Cardiac fibroblast (primary cell): ENCODE data around the gene SCG5.
"Not testable (repeated sequence)": the region's sequence is repeated elsewhere in the genome, so short reads cannot be mapped to it uniquely, and the experiment has no call there.

Experiments used
- DNase-seq, 2 donors: peaks; one replicate each; pipeline versions ENCODE4 v3.0.0 to v3.0.0-alpha.2; 2010; ENCODE audit warnings: low read depth in 2 of 2
- H3K4me3 ChIP-seq, 2 donors: replicated peaks in 1 of 2; 1 replicate in 1 of 2; 2 replicates in 1 of 2; pipeline ENCODE4 v1.5.1; 2011; ENCODE audit warnings: low read depth in 2 of 2, low read length in 2 of 2, mild to moderate bottlenecking in 2 of 2, moderate library complexity in 1 of 2
- CTCF ChIP-seq: IDR thresholded peaks from one replicate; pipeline ENCODE4 v1.5.1; 2011; ENCODE audit warnings: low read depth, mild to moderate bottlenecking, low read length, inconsistent platforms

Gene SCG5

DNA sequence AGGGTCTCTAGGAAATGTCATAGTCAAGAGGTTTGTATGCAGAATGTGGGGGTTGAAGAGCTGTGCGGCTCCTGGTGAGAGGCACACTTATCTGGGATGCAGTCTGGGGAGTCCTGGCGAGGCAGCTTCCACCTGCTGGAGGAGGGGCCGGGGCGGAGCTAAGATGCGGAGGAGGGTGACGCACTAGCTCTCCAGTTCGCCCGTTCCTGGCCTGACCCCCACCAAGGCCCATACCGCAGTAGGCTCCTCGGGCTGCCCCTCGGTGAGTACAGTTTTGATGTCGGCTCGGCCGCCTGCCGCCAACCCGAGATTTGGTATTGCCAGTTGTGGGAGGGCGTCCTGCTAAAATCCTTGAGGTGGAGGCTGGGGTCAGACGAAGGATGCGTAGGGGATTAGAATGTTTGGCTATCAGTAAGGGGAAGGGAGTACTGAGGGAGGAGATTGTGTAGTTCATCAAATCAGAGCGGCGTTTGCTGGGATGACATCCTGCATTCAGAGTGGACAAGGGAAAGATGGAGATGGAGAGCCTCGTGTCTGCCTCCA lies at the start of gene SCG5:
Gene SCG5 (plus strand): TSS at position 194 of the 543 bp plus-strand sequence. CDS start 1,883 bp downstream, outside the sequence.
- H3K4me3 ChIP-seq: peak within 1 kb of the TSS; percentile 39 to 41
- TF ChIP-seq CTCF: no peak
- DNase-seq: peak; percentile 40 to 41

GRCh38 chr15:32593151-32593550 lies 48.4 kb upstream of the SCG5 start, which contains the start of gene GOLGA8N:
Gene GOLGA8N (plus strand): TSS chr15:32593456.
- DNase-seq, H3K4me3 ChIP-seq: not testable (repeated sequence)

- DNase-seq, H3K4me3 ChIP-seq: not testable (repeated sequence)
Observed at GRCh38 chr15:32609518-32609917, 32.0 kb upstream of the SCG5 start.

DNA sequence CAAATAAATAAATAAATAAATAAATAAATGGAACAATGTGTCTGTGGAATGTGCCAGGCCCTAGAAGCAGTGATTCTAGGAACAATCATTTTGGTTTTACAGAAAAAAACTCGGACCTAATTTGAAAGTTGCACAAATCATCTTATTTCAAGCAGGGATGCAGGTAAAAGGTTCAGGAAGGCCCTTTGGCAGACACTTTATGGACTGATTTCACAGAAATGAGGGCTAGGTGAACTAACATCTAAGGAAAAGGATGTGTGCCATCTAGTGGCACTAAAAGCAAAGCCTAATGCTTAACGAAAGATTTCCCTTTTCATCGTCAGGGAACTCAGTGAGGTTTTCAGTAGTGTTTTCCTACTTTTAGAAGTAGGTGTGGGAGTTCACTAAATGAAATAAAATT lies 30.8 kb upstream of the SCG5 start:
- not testable (repeated sequence) for H3K4me3 ChIP-seq
- peak; percentile 65 to 73 for DNase-seq

GRCh38 chr15:32614712-32615050 lies 26.8 kb upstream of the SCG5 start:
- H3K4me3 ChIP-seq: peak overlapping the region; percentile 63 to 68
- not testable (repeated sequence) for DNase-seq

DNA sequence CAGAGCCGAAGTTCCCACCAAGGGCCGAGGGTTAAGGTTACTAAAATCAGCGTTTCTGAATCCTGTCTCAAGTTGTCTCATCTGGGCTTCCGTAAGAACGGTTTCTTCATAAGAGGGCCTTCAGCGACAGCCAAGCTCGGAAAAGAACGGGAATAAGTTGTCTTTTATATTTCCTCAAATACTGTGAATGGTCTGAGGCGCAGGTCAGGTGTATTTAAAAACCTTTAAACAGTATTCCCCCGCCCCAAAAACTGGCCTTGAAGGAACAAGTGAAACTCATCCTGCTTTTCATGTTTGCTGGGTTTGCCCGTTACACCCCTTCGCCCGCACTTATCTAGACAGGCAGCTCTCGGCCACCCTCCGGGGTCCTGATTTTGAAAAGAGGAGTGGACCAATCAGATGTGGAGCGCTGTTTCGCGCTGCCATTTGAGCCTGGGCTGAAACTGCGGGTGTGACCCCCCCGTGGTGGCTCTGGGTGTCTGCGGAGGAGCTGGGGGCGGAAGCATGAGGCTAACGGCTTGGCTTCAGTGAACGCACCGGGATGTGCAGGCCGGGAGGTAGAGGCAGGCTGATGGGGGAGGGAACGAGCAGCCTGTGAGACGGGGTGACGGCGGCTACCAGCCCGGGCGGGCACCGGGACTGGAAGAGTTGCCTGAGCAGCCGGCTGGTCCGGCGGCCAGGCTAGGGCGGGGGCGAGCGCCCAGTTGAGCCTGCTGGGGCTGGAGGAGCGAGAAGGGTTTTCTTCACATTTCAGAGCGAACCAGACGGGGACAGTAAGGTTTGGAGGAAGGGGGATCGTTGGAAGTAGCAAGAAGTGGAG lies 26.2 kb upstream of the SCG5 start, which contains the start of gene ARHGAP11A:
Gene ARHGAP11A (plus strand): TSS at position 454 of the 820 bp plus-strand sequence. CDS start 708 bp downstream, outside the sequence.
- DNase-seq: peak; percentile 95 to 96

DNA sequence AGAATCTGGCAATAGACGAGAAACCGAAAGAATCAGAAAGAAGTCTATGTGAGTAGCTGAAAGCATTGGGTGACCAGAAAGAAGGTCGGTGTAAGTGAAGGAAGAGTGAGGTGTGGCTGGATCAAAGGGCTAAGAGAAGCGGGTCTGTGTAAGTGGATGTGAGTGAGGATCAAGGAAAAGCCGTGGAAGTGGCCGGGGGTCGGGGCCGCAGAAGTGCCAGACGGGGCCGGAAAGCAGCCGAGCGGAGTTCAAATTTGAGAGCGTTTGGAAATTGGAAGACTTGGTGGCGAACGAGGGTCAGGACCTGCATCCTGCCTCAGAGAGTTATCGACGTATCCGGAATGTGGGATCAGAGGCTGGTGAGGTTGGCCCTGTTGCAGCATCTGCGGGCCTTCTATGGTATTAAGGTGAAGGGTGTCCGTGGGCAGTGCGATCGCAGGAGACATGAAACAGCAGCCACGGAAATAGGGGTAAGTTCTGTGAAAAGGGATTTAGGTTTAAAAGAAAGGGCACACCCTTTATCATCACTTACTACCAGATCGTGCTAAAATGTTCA lies 25.6 kb upstream of the SCG5 start:
- DNase-seq: peak in 1 of 2 donors; percentile 23
- peak overlapping the region; percentile 63 to 68 for H3K4me3 ChIP-seq

More for the DNA sequence above, 26.2 kb upstream of the SCG5 start, which contains the start of gene ARHGAP11A:
- peak within 1 kb of the TSS; percentile 63 to 68 for H3K4me3 ChIP-seq

DNA sequence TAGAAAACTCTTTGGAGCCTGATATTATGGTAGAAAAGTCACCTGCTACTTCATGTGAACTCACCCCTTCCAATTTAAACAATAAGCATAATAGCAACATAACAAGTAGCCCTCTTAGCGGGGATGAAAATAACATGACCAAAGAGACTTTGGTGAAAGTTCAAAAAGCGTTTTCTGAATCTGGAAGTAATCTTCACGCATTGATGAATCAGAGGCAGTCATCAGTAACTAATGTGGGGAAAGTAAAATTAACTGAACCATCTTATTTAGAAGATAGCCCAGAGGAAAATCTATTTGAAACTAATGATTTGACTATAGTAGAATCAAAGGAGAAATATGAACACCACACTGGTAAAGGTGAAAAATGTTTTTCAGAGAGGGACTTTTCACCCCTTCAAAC lies 5.1 kb upstream of the SCG5 start:
- no peak for DNase-seq
- TF ChIP-seq CTCF: no peak
- H3K4me3 ChIP-seq: no peak overlapping the region

DNA sequence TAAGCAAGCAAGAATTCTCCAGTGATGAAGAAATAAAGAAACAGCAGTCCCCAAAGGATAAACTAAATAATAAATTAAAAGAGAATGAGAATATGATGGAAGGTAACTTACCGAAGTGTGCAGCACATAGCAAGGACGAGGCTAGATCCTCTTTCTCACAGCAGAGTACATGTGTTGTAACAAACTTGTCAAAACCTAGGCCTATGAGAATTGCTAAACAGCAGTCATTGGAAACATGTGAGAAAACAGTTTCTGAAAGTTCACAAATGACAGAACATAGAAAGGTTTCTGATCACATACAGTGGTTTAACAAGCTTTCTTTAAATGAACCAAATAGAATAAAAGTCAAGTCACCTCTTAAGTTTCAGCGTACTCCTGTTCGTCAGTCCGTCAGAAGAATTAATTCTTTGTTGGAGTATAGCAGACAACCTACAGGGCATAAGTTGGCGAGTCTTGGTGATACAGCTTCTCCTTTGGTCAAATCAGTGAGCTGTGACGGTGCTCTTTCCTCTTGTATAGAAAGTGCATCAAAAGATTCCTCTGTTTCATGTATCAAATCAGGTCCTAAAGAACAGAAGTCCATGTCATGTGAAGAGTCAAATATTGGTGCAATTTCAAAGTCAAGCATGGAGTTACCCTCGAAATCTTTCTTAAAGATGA lies 4.5 kb upstream of the SCG5 start:
- no peak overlapping the region for H3K4me3 ChIP-seq
- no peak for DNase-seq
- TF ChIP-seq CTCF: no peak
